Measurements from ENCODE around the gene CCDC198. TPM values are rescaled to one million over a fixed set of nuclear protein-coding genes. Genes with fewer than 3 reads are reported as not detected.

CCDC198 gene
- polyA plus RNA-seq, 1 donor (not counting 4 experiments of a cell fraction or from before 2014, with no cell fraction given): not detected

DNA sequence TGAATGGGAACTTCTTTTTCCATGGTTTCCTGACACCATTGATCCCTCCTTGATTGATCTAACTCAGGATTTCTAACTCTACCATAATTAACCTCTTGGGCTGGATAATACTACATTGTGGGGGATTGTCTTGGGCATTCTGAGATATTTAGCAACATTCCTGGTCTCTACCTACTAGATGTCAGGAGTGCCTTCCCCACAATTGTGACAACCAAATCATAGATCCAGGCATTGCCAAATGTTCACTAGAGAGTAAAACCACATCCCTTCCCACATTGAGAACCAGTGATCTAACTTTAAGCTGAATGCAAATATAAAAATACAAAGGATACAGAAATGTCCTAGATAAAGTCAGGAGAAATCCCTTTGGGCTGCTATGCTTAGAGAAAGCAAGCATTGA lies 36.9 kb upstream of the CCDC198 start:
- no peaks in the 10 kb centered on the region for H3K79me2 ChIP-seq (ENCODE audit: control insufficient read depth, insufficient read depth, low read length)
- no peaks in the 10 kb centered on the region for H3K27me3 ChIP-seq (ENCODE audit: control insufficient read depth, extremely low read depth, insufficient read depth, low read length)
- FAIRE-seq (no peak), DNase-seq (ENCODE audit: low read depth, low spot score) (no peak)
- H3K9me3 ChIP-seq (ENCODE audit: control insufficient read depth, low read depth, low read length): no peaks in the 10 kb centered on the region
- H3K4me3 ChIP-seq (ENCODE audit: control insufficient read depth in 2 of 3, extremely low read depth in 1 of 3, insufficient read depth in 2 of 3, low read depth in 1 of 3, low read length in 3 of 3): no peak overlapping the region
- no peak overlapping the region for H2AFZ ChIP-seq (ENCODE audit: control insufficient read depth, low read length)
- no peak overlapping the region for H3K27ac ChIP-seq (ENCODE audit: control insufficient read depth, insufficient read depth, low read length)
- H4K20me1 ChIP-seq (ENCODE audit: control insufficient read depth, extremely low read depth, insufficient read depth, low read length): no peaks in the 10 kb centered on the region
- no peak overlapping the region for H3K4me2 ChIP-seq (ENCODE audit: control insufficient read depth, extremely low read depth, insufficient read depth, low read depth, low read length)
- no peaks in the 10 kb centered on the region for H3K4me1 ChIP-seq (ENCODE audit: control insufficient read depth, extremely low read depth, insufficient read depth, low read length)
- no peaks in the 10 kb centered on the region for H3K36me3 ChIP-seq (ENCODE audit: control insufficient read depth in 2 of 2, extremely low read depth in 1 of 2, insufficient read depth in 2 of 2, low read length in 2 of 2)
- dilution Hi-C loops (cut with MboI; ENCODE audit: extremely low pct_ligation_motif_present, low sequenced_read_pairs): no loop called here
- TF ChIP-seq, protein P1, sequence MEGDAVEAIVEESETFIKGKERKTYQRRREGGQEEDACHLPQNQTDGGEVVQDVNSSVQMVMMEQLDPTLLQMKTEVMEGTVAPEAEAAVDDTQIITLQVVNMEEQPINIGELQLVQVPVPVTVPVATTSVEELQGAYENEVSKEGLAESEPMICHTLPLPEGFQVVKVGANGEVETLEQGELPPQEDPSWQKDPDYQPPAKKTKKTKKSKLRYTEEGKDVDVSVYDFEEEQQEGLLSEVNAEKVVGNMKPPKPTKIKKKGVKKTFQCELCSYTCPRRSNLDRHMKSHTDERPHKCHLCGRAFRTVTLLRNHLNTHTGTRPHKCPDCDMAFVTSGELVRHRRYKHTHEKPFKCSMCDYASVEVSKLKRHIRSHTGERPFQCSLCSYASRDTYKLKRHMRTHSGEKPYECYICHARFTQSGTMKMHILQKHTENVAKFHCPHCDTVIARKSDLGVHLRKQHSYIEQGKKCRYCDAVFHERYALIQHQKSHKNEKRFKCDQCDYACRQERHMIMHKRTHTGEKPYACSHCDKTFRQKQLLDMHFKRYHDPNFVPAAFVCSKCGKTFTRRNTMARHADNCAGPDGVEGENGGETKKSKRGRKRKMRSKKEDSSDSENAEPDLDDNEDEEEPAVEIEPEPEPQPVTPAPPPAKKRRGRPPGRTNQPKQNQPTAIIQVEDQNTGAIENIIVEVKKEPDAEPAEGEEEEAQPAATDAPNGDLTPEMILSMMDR (optimal IDR thresholded peaks at IDR 0.05 in 1 of 3, IDR thresholded peaks at IDR 0.05 in 1 of 3, conservative IDR thresholded peaks at IDR 0.05 in 1 of 3; ENCODE audit: extremely low read depth in 1 of 3, insufficient read depth in 2 of 3, low read length in 3 of 3): no peak
- TF ChIP-seq EZH2 (IDR thresholded peaks at IDR 0.05; ENCODE audit: low read length): no peak
- no peaks in the 10 kb centered on the region for H3K9me1 ChIP-seq (ENCODE audit: control insufficient read depth, extremely low read depth, insufficient read depth, low read length)
- H3K9ac ChIP-seq (ENCODE audit: control insufficient read depth, extremely low read depth, insufficient read depth, low read length): no peak overlapping the region

GRCh38 chr14:57526942-57527341 lies 33.3 kb upstream of the CCDC198 start:
- H3K4me2 ChIP-seq (ENCODE audit: control insufficient read depth, extremely low read depth, insufficient read depth, low read depth, low read length): no peak overlapping the region
- no peak for FAIRE-seq

More at GRCh38 chr14:57526942-57527341, 33.3 kb upstream of the CCDC198 start:
- TF ChIP-seq, protein P1 (optimal IDR thresholded peaks at IDR 0.05 in 1 of 3, IDR thresholded peaks at IDR 0.05 in 1 of 3, conservative IDR thresholded peaks at IDR 0.05 in 1 of 3; ENCODE audit: extremely low read depth in 1 of 3, insufficient read depth in 2 of 3, low read length in 3 of 3): no peak
- no peak for TF ChIP-seq EZH2 (IDR thresholded peaks at IDR 0.05; ENCODE audit: low read length)
- no peaks in the 10 kb centered on the region for H3K79me2 ChIP-seq (ENCODE audit: control insufficient read depth, insufficient read depth, low read length)
- H3K27ac ChIP-seq (ENCODE audit: control insufficient read depth, insufficient read depth, low read length): no peak overlapping the region
- no peaks in the 10 kb centered on the region for H3K9me1 ChIP-seq (ENCODE audit: control insufficient read depth, extremely low read depth, insufficient read depth, low read length)
- H2AFZ ChIP-seq (ENCODE audit: control insufficient read depth, low read length): no peak overlapping the region
- H3K4me1 ChIP-seq (ENCODE audit: control insufficient read depth, extremely low read depth, insufficient read depth, low read length): no peaks in the 10 kb centered on the region
- no peak overlapping the region for H3K4me3 ChIP-seq (ENCODE audit: control insufficient read depth in 2 of 3, extremely low read depth in 1 of 3, insufficient read depth in 2 of 3, low read depth in 1 of 3, low read length in 3 of 3)
- H4K20me1 ChIP-seq (ENCODE audit: control insufficient read depth, extremely low read depth, insufficient read depth, low read length): no peaks in the 10 kb centered on the region
- H3K36me3 ChIP-seq (ENCODE audit: control insufficient read depth in 2 of 2, extremely low read depth in 1 of 2, insufficient read depth in 2 of 2, low read length in 2 of 2): no peaks in the 10 kb centered on the region
- no peak for DNase-seq (ENCODE audit: low read depth, low spot score)
- dilution Hi-C loops (cut with MboI; ENCODE audit: extremely low pct_ligation_motif_present, low sequenced_read_pairs): no loop called here
- H3K9ac ChIP-seq (ENCODE audit: control insufficient read depth, extremely low read depth, insufficient read depth, low read length): no peak overlapping the region
- no peaks in the 10 kb centered on the region for H3K9me3 ChIP-seq (ENCODE audit: control insufficient read depth, low read depth, low read length)
- H3K27me3 ChIP-seq (ENCODE audit: control insufficient read depth, extremely low read depth, insufficient read depth, low read length): no peaks in the 10 kb centered on the region
